ENCODE measurements around the gene EEF1AKMT2.

- no peak for TF ChIP-seq CTCF (conservative IDR thresholded peaks at IDR 0.05 in 1 of 2, IDR thresholded peaks at IDR 0.05 in 1 of 2; ENCODE audit: low read depth in 1 of 2, low read length in 2 of 2)
- TF ChIP-seq EZH2 (IDR thresholded peaks at IDR 0.05; ENCODE audit: low read length, missing control alignments) = no peak
Observed at GRCh38 chr10:124768791-124769190, 22.9 kb downstream of the EEF1AKMT2 start.

All from fibroblast of lung (primary cell).